Measurements from ENCODE around the gene RBMS1.

RBMS1 gene

GRCh38 chr2:160300203-160300602 is 193.4 kb downstream of the RBMS1 start:
- DNase-seq (ENCODE audit: low read depth), result no peak

- DNase-seq (ENCODE audit: low read depth), result no peak
Observed at GRCh38 chr2:160299540-160299939, 194.1 kb downstream of the RBMS1 start.

GRCh38 chr2:160298960-160299359 is 194.6 kb downstream of the RBMS1 start:
- DNase-seq (ENCODE audit: low read depth), result no peak

- DNase-seq (ENCODE audit: low read depth), result no peak
Observed at GRCh38 chr2:160295519-160296207, 197.9 kb downstream of the RBMS1 start.

GRCh38 chr2:160294889-160295288 is 198.7 kb downstream of the RBMS1 start:
- DNase-seq (ENCODE audit: low read depth), result no peak

- no peak for DNase-seq (ENCODE audit: low read depth)
Observed at GRCh38 chr2:160294339-160294803, 199.2 kb downstream of the RBMS1 start.

- DNase-seq (ENCODE audit: low read depth), result no peak
Observed at GRCh38 chr2:160293391-160294091, 200.1 kb downstream of the RBMS1 start.

- no peak for DNase-seq (ENCODE audit: low read depth)
Observed at GRCh38 chr2:160292225-160292624, 201.4 kb downstream of the RBMS1 start.

GRCh38 chr2:160291382-160291781 is 202.2 kb downstream of the RBMS1 start:
- DNase-seq (ENCODE audit: low read depth), result no peak

- no peak for DNase-seq (ENCODE audit: low read depth)
Observed at GRCh38 chr2:160290598-160290997, 203.0 kb downstream of the RBMS1 start.

- no peak for DNase-seq (ENCODE audit: low read depth)
Observed at GRCh38 chr2:160289831-160290230, 203.8 kb downstream of the RBMS1 start.

- DNase-seq (ENCODE audit: low read depth), result no peak
Observed at GRCh38 chr2:160289126-160289525, 204.5 kb downstream of the RBMS1 start.

GRCh38 chr2:160288324-160288723 is 205.3 kb downstream of the RBMS1 start:
- no peak for DNase-seq (ENCODE audit: low read depth)

GRCh38 chr2:160287476-160287875 is 206.1 kb downstream of the RBMS1 start:
- DNase-seq (ENCODE audit: low read depth), result no peak

- no peak for DNase-seq (ENCODE audit: low read depth)
Observed at GRCh38 chr2:160286551-160286950, 207.1 kb downstream of the RBMS1 start.

GRCh38 chr2:160283675-160284074 is 209.9 kb downstream of the RBMS1 start:
- no peak for DNase-seq (ENCODE audit: low read depth)

GRCh38 chr2:160282063-160282580 is 211.5 kb downstream of the RBMS1 start:
- no peak for DNase-seq (ENCODE audit: low read depth)

- no peak for DNase-seq (ENCODE audit: low read depth)
Observed at GRCh38 chr2:160281213-160281612, 212.4 kb downstream of the RBMS1 start.

GRCh38 chr2:160279813-160280465 is 213.7 kb downstream of the RBMS1 start:
- DNase-seq (ENCODE audit: low read depth), result no peak

GRCh38 chr2:160278879-160279177 is 214.8 kb downstream of the RBMS1 start:
- no peak for DNase-seq (ENCODE audit: low read depth)

GRCh38 chr2:160278101-160278878 is 215.3 kb downstream of the RBMS1 start:
- no peak for DNase-seq (ENCODE audit: low read depth)

- no peak for DNase-seq (ENCODE audit: low read depth)
Observed at GRCh38 chr2:160277151-160277550, 216.5 kb downstream of the RBMS1 start.

Measured in activated T-helper 1 cell treated with Interleukin-2 at 50 U/mL for 16 hours (primary cell).